Activated CD8-positive, alpha-beta memory T cell treated with anti-CD3 and anti-CD28 coated beads, Interleukin-2, amount 50 U/mL, for 1 hour (primary cell): ENCODE measurements around the gene NUDT3.
"Not testable (repeated sequence)": the region's sequence is repeated elsewhere in the genome, so short reads cannot be mapped to it uniquely, and the experiment has no call there.

Experiments
- DNase-seq: peaks from one replicate; pipeline ENCODE4 v3.0.0-alpha.2; 2020; ENCODE audit errors: extremely low read depth

The NUDT3 gene

DNA sequence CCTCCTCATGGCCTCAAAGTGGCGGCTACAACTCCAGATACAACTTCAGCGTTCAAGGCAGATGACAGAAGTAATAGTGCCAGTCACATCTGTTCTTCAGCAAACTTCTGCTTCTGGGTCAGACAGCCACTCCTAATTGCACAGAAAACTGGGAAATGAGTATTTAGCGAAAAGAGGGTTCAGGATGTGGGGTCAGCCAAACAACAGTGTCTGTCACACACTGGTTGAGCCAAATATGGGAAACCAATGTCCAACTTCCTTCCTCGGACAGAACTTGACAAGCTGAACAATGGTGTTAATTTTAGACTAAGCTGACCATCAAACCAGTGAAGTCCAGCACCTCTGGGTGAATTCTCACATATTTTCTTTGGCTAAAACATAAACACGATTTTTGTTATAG lies 22.1 kb downstream of the NUDT3 start:
- no peak for DNase-seq

DNA sequence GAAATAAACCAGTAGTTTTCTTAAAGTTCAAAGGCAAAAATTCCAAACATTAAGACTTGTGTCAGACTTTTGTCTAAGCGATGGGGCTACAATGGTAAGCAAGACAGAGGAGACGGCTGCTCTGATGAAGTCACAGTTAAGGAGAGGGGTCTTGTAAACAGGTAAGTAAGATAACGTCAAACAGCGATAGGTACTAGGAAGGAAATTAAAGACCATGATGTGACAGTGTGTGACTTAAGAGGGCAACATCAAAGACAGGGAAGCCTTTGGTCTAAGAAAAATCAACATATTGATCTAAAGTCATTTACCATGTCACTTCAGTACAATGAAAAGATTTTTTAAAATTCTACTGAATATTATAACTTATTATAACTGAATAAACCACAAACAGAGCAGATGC lies 23.1 kb downstream of the NUDT3 start:
- no peak for DNase-seq

DNA sequence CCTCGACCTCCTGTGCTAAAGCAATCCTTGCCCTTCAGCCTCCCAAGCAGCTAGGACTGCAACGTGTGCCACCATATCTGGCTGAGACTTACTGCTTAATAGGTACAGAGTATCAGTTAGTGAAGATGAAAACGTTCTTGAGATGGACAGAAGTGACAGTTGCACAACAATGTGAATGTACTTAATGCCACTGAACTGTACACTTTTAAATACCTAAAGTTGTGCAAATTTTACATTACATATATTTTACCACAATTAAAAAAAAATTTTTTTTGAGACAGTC lies 25.9 kb downstream of the NUDT3 start:
- no peak for DNase-seq

DNA sequence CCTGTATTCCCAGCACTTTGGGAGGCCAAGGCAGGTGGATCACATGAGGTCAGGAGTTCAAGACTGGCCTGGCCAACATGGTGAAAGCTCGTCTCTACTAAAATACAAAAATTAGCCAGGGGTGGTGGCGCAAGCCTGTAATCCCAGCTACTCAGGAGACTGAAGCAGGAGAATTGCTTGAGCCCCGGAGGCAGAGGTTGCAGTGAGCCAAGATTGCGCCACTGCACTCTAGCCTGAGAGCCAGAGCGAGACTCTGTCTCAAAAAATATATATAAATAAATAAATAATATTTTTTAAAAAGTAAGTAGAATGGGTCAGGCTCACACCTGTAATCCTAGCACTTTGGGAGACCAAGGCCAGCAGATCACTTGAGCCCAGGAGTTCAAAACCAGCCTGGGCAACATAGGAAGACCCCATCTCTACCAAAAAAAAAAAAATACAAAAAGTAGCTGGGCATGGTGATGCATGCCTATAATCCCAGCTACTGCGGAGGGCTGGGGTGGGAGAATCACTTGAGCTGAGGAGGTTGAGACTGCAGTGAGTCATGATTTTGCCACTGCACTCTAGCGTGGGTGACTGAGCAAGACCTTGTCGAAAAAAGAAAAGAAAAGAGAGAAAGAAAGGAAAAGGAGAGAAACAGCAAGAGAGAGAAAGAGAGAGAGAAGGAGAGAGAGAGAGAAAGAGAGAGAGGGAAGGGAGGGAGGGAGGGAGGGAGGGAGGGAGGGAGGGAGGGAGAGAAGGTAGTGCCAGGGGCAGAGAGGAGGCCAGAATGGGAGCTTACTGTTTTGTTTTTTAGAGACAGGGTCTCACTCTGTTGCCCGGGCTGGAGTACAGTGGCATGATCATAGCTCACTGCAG lies 26.5 kb downstream of the NUDT3 start:
- DNase-seq: not testable (repeated sequence)

GRCh38 chr6:34363681-34364075 lies 28.8 kb downstream of the NUDT3 start:
- DNase-seq: not testable (repeated sequence)

DNA sequence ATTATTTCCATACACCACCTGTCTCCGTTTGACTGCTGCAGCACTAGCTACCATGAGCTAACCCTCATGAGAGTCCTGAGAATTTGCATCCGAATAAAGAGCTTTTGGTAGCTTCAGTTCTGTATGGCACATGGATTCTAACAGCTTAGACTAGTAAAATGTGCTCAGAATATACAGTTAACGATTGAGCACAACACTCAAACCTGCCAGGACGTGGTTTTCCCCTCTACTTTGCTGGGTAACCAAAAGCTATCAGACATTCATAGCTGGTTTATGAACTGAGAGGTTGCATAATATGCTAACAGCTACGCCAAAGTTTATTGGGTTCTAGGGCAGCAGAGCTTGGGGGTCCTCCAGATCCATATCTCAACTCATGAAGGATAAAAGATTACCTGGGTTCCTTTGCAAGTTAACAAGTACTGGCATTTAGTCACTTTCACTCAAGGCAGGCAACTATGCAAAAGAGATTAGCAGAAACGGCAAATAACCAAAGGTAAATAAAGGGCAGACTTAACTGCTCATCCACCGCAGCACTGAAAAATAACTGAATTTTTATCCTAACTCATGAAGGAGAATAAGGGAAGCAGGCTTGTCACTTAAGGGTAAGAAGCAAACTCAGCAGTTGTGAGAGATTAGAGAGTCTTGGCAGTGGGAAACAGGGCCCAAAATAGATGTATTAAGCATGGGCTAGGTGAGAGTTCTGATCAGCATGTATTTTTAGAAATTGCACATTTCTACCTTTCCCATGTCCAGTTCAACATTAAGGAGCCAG lies 29.4 kb downstream of the NUDT3 start:
- DNase-seq: no peak

GRCh38 chr6:34362176-34362575 lies 30.3 kb downstream of the NUDT3 start:
- DNase-seq: no peak

DNA sequence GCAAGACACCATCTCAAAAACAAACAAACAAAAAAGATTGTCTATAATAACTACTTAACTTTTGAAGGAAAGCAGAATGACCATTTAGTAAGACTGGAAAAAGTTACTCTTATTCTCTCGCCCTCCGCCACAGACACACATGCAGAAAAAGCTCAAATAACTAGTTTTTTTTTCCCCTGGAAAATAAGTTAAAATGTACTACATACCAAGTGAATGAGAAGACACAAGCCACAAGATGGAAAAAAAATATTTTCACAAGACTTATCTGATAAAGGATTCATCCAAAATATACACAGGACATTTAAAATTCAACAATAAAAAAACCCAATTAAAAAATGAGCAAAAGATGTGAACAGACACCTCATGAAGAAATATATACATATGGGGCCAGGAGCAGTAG lies 31.9 kb downstream of the NUDT3 start:
- DNase-seq: no peak

DNA sequence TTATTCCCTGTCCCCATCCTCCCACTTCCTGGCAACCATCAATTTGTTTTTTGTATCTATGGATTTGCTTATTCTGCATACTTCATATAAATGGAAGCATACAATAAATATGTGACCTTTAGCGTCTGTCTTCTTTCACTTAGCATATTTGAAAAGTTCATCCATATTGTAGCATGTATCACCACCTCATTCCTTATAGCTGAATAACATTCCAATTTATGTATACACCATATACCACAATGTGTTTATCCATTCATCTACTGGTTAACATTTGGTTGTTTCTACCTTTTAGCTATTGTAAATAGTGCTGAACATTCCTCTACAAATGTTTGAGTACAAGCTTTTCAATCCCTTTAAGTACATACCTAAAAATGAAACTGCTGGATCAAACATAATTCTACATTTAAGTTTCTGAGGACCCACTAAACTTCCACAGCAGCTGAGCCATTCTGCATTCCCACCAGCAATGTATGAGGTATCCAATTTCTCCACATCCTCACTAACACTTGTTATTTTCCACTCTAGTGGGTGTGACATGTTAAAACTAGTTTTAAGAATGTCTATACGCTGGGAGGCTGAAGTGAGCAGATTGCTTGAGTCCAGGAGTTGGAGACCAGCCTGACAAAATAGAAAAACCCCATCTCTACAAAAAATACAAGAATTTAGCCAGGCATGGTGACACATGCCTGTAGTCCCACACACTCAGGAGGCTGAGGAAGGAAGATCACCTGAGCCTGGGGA lies 32.9 kb downstream of the NUDT3 start:
- DNase-seq: no peak

GRCh38 chr6:34358389-34358905 lies 34.0 kb downstream of the NUDT3 start:
- no peak for DNase-seq

GRCh38 chr6:34357937-34358336 lies 34.5 kb downstream of the NUDT3 start:
- no peak for DNase-seq

- DNase-seq: no peak
These were observed 36.6 kb downstream of the NUDT3 start for GRCh38 chr6:34355889-34356288.

GRCh38 chr6:34354230-34354629 lies 38.2 kb downstream of the NUDT3 start:
- DNase-seq: not testable (repeated sequence)

GRCh38 chr6:34353530-34353929 lies 38.9 kb downstream of the NUDT3 start:
- not testable (repeated sequence) for DNase-seq

- DNase-seq: no peak
These were observed 40.0 kb downstream of the NUDT3 start for GRCh38 chr6:34352305-34352937.

DNA sequence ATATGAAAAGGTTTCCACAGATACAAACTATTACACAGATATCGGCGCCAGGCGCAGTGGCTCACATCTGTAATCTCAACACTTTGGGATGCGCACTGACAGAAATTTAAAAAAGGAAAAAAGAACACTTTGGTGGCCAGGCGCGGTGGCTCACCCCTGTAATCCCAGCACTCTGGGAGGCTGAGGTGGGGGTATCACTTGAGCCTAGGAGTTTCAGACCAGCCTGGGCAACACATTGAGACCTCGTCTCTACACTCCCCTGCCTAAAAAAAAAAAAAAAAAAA lies 41.6 kb downstream of the NUDT3 start:
- DNase-seq: no peak

DNA sequence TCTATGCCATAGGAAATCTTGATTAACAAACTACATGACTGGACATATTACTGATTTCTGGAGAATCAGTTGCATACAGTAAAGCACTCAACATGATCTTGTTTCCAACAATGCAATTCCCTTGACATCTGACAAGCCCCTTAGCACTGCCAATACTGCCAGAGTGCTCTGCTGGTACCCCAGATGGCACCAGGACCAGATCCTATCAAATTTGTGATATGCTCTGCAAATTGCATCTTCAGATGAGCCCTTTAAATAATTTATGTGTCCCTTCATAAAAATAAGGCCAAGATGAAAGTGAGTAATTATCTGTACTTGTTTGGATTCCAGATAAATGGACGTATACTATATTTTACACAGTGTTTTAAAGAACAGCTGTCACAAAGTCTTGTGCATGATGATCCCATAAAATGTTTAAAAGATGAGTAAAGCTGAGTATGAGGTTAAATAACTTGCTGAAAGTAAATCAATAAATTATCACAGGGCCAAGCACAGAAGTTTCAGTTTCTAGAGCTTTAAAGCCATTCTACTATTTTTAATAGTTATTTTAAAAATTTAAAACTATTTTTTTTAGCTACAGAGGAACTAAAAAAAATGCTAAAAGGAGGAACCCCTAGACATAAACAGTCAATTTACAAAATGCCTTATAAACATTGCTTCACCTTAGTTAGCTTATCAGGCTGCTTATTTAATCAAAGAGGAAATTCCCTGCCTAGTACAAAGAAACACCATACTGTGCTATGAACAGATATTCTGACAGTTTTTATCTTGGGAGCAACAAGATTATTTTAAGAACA lies 42.1 kb downstream of the NUDT3 start:
- no peak for DNase-seq

DNA sequence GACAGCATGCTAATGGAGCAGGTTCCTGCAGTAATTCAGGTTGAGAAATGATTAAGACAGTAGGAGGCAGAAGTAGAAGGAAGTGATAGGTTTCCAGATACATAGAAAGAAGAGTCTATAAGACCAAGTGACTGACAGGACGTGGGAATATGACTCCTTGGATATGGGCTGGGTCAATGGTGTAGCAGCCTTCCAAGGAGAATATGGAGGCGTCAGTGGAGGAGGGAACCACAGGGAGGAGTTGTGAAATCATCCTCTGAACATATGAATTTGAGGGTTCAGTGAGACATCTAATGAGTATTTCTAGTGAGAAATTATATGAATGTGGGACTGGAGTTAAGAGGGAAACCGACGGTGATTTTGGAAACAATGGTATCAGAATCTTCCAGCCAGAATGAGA lies 43.3 kb downstream of the NUDT3 start:
- no peak for DNase-seq

GRCh38 chr6:34347303-34347702 lies 45.2 kb downstream of the NUDT3 start:
- no peak for DNase-seq

DNA sequence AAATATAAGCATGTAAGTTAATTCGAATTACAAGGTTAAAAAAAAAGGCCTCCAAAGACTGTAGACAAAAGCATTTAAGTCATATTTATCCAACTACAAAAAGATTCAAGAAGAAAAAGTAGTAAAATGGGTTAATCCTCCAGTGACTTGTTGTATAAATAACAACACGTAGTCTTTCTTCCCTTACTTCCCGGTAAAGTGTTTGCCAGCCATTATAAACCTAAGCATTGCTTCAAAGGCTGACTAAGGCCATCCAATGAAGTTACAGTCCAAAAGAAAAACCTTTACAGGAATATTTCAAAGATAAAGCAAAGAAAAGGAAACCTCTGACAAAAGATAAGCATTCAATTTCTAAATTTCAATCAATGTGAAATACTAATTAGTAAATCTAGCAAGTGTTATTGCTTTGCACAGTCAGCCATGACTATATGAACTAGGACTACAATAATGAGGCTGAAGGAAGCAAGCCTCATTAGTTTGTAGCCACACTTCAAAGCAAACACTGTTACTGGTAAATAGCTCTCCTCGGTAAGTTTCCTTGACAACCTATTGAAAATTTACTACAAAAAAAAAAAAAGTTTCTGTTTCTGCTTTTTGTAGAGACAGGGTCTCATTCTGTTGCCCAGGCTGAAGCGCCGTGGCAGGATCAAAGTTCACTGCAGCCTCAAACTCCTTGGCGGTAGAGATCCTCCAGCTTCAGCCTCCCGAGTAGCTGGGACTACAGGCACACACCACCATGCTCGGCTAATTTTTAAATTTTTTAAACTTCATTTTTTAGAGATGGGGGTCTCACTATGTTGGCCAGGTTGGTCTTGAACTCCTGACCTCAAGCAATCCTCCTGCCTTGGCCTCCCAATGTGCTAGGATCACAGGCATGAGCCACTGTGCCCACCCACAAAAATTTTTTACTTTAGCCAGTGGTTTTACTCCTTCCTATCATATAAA lies 46.0 kb downstream of the NUDT3 start:
- DNase-seq: no peak
